SK-N-SH (cell line): ENCODE measurements around the gene PGD. TPM values are rescaled to one million over a fixed set of nuclear protein-coding genes. Genes with fewer than 3 reads are reported as not detected.

ENCODE experiments used
- polyA plus RNA-seq, 3 experiments: library from polyadenylated mRNA; depleted of rRNA; stranded (reverse); fragments of >200 nt; gene quantifications; 2 replicates each; pipeline ENCODE4 v1.2.3, GENCODE V29; 2012

The PGD gene
- polyA plus RNA-seq, 1 of the 3 experiments (the other 2 are of a cell fraction): 76.2 TPM

Other genes with a start within 250 kb of the PGD start
- gene KIF1B, start 188.5 kb upstream of the PGD start, polyA plus RNA-seq (2012; rRNA removed): 6.8 and 8.8 TPM in 2 replicates
- 16.6 and 20.0 TPM in 2 replicates for gene CENPS, start 31.4 kb downstream of the PGD start, polyA plus RNA-seq (2012; rRNA removed)
- 0.26 and 0.29 TPM in 2 replicates for gene CORT, start 51.0 kb downstream of the PGD start, polyA plus RNA-seq (2012; rRNA removed)
- 42.3 and 54.4 TPM in 2 replicates for gene DFFA, start 73.5 kb downstream of the PGD start, polyA plus RNA-seq (2012; rRNA removed)
- 17.8 and 36.2 TPM in 2 replicates for gene PEX14, start 75.9 kb downstream of the PGD start, polyA plus RNA-seq (2012; rRNA removed)